HEK293 (cell line): Measurements from ENCODE around the gene PCBD1.

Experiments used
- CTCF ChIA-PET: fragments of 350-600 bp; formaldehyde crosslinking; extraction: SDS; loops from one replicate; lab custom pipeline; 2021; ENCODE audit warnings: antibody characterized with exemption; lab: Yijun Ruan, JAX
- POLR2A ChIA-PET: fragments of 300-600 bp; formaldehyde crosslinking; extraction: SDS; loops from one replicate; lab custom pipeline; 2020; ENCODE audit warnings: antibody characterized with exemption, inconsistent platforms; lab: Yijun Ruan, JAX
- H3K27ac ChIP-seq: fragments of 200-500 bp; sonication (Bioruptor generic); 2 replicates; pipeline ENCODE4 v1.5.1; 2014; ENCODE audit warnings: low read depth, low read length, control low read depth, inconsistent platforms; ENCODE audit errors: extremely low read depth
- H3K36me3 ChIP-seq, 2 experiments: fragments of 200-500 bp in 1 of 2; sonication (Bioruptor generic) in 1 of 2; 1 replicate in 1 of 2; 2 replicates in 1 of 2; pipeline ENCODE4 v1.5.1; 2014 to 2017; ENCODE audit warnings: inconsistent platforms in 2 of 2, low read length in 2 of 2; ENCODE audit not compliant: control insufficient read depth in 2 of 2, insufficient read depth in 1 of 2
- H3K4me1 ChIP-seq: fragments of 200-500 bp; sonication (Bioruptor generic); 2 replicates; pipeline ENCODE4 v1.5.1; 2014; ENCODE audit warnings: mild to moderate bottlenecking, low read length, inconsistent platforms; ENCODE audit not compliant: control insufficient read depth, insufficient read depth
- H3K4me3 ChIP-seq: 2 replicates; pipeline ENCODE4 v1.5.1; 2011; ENCODE audit warnings: low read depth, mild to moderate bottlenecking, control low read depth, low read length, moderate library complexity
- H3K9me3 ChIP-seq: fragments of 200-500 bp; sonication (Bioruptor generic); 2 replicates; pipeline ENCODE4 v1.5.1; 2014; ENCODE audit warnings: low read depth, low read length, inconsistent platforms; ENCODE audit not compliant: control insufficient read depth, insufficient read depth
- HOXD13 ChIP-seq: sonication (generic); formaldehyde crosslinking; IDR thresholded peaks from 2 replicates; pipeline ENCODE4 v1.8.0; 2022; ENCODE audit warnings: missing genetic modification reagents, borderline replicate concordance
- KLF1 ChIP-seq: fragments of 450-650 bp; formaldehyde crosslinking; IDR thresholded peaks from 2 replicates; pipeline ENCODE4 v1.5.1; 2016; ENCODE audit warnings: missing biosample characterization, missing genetic modification characterization
- SCRT2 ChIP-seq: fragments of 450-650 bp; formaldehyde crosslinking; IDR thresholded peaks from 2 replicates; pipeline ENCODE4 v1.5.1; 2016; ENCODE audit warnings: missing biosample characterization, missing genetic modification characterization
- ZEB2 ChIP-seq: fragments of 450-650 bp; formaldehyde crosslinking; IDR thresholded peaks from 2 replicates; pipeline ENCODE4 v1.5.1; 2016; ENCODE audit warnings: missing biosample characterization, missing genetic modification characterization
- ZIC2 ChIP-seq: fragments of 450-650 bp; formaldehyde crosslinking; IDR thresholded peaks from 2 replicates; pipeline ENCODE4 v1.5.1; 2016; ENCODE audit warnings: missing biosample characterization, missing genetic modification characterization
- ZNF133 ChIP-seq: fragments of 450-650 bp; formaldehyde crosslinking; IDR thresholded peaks from 2 replicates; pipeline ENCODE4 v1.5.1; 2016; ENCODE audit warnings: missing biosample characterization, missing genetic modification characterization
- ZNF426 ChIP-seq: fragments of 450-650 bp; formaldehyde crosslinking; IDR thresholded peaks from 2 replicates; pipeline ENCODE4 v1.5.1; 2017; ENCODE audit warnings: missing biosample characterization, missing genetic modification characterization, mild to moderate bottlenecking, inconsistent platforms, moderate library complexity
- ZNF473 ChIP-seq: fragments of 450-650 bp; formaldehyde crosslinking; IDR thresholded peaks from 2 replicates; pipeline ENCODE4 v1.5.1; 2017; ENCODE audit warnings: missing biosample characterization, missing genetic modification characterization
- ZNF544 ChIP-seq: fragments of 450-650 bp; formaldehyde crosslinking; IDR thresholded peaks from 2 replicates; pipeline ENCODE4 v1.5.0; 2017; ENCODE audit warnings: missing biosample characterization, missing genetic modification characterization
- ZNF561 ChIP-seq: fragments of 450-650 bp; IDR thresholded peaks from 2 replicates; pipeline ENCODE4 v1.5.1; 2018; ENCODE audit warnings: missing biosample characterization, missing genetic modification characterization, borderline replicate concordance
- ZNF623 ChIP-seq: fragments of 450-650 bp; formaldehyde crosslinking; IDR thresholded peaks from 2 replicates; pipeline ENCODE4 v1.5.1; 2016; ENCODE audit warnings: missing biosample characterization, missing genetic modification characterization
- ZNF626 ChIP-seq: fragments of 450-650 bp; sonication (Bioruptor Pico); formaldehyde crosslinking; IDR thresholded peaks from 2 replicates; pipeline ENCODE4 v1.5.1; 2018; ENCODE audit warnings: missing biosample characterization, missing genetic modification characterization, inconsistent platforms
- ZNF629 ChIP-seq: fragments of 450-650 bp; formaldehyde crosslinking; IDR thresholded peaks from 2 replicates; pipeline ENCODE4 v1.5.1; 2017; ENCODE audit warnings: missing biosample characterization, missing genetic modification characterization
- ZNF654 ChIP-seq: fragments of 450-650 bp; formaldehyde crosslinking; IDR thresholded peaks from 2 replicates; pipeline ENCODE4 v1.5.1; 2016; ENCODE audit warnings: low read depth, missing biosample characterization, missing genetic modification characterization
- ZNF76 ChIP-seq: fragments of 450-650 bp; formaldehyde crosslinking; IDR thresholded peaks from 2 replicates; pipeline ENCODE4; 2016; ENCODE audit warnings: low read depth, missing biosample characterization, missing genetic modification characterization, borderline replicate concordance
- ZNF768 ChIP-seq: fragments of 450-650 bp; formaldehyde crosslinking; IDR thresholded peaks from 2 replicates; pipeline ENCODE4 v1.5.1; 2018; ENCODE audit warnings: missing biosample characterization, mild to moderate bottlenecking, missing genetic modification characterization
- ZNF843 ChIP-seq: fragments of 450-650 bp; formaldehyde crosslinking; IDR thresholded peaks from 2 replicates; pipeline ENCODE4 v1.5.1; 2016; ENCODE audit warnings: missing biosample characterization, missing genetic modification characterization
- TF ChIP-seq, protein P1 (sequence below): fragments of 450-650 bp; formaldehyde crosslinking; IDR thresholded peaks from 2 replicates; pipeline ENCODE4 v1.5.1; 2017; ENCODE audit warnings: missing biosample characterization, missing genetic modification characterization
- TF ChIP-seq, protein P2 (sequence below): fragments of 450-650 bp; IDR thresholded peaks from 2 replicates; pipeline ENCODE4 v1.5.1; 2018; ENCODE audit warnings: missing biosample characterization, mild to moderate bottlenecking, missing genetic modification characterization

Gene PCBD1

DNA sequence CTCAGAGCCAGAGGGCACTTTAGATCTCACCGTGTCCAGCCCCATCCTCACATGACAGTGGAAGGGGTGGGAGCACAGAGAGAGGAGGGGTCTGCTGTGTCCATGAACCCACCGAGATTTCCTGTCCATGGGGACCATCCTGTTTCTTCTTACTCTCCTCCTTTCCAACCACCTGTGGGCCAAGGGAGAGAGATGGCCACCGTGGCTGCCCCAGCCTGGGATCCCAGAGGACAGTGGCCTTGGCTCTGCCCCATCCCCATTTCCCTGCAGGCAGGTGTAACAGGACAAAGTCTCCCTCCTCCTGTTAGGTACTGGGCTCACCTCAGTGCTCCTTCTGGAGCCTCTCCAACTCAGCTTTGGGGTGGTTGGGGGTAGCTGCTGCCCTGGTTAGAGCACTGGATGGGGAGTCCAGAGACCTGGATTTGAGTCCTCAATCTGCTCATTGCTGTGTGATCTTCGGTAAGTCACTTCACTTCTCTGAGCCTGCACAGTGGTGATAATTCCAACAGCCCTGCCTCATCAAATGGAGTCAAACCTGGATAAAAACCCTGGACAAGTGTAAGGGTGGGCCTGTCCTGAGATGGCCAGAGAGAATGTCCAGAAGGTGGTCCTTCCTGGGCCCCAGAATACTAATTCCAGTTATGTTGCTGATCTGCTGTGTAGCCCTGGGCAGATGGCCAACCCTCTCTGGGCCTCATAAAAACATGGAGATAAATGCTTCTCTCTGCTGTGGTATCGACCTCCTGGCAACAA, 17.8 kb upstream of the PCBD1 start:
- Histone ChIP-seq H3K36me3 (no peaks in the 10 kb centered on the region), H3K4me3 (no peak overlapping the region), H3K9me3 (no peaks in the 10 kb centered on the region), H3K27ac (no peak overlapping the region), H3K4me1 (no peaks in the 10 kb centered on the region)
- ChIA-PET POLR2A (no interaction called here), CTCF (interaction anchor here (1.6 kb wide), 2 partner anchors 16 to 305 kb away, joined by 4 to 6 read pairs; no protein-coding TSS in a partner anchor)
- TF ChIP-seq ZEB2 (tag by site-specific recombination) (no peak), ZNF629 (tag by site-specific recombination) (no peak), ZIC2 (tag by site-specific recombination) (no peak), ZNF768 (peak; percentile 88; the same call in 1 of the 2 replicates)
- TF ChIP-seq, protein P1, sequence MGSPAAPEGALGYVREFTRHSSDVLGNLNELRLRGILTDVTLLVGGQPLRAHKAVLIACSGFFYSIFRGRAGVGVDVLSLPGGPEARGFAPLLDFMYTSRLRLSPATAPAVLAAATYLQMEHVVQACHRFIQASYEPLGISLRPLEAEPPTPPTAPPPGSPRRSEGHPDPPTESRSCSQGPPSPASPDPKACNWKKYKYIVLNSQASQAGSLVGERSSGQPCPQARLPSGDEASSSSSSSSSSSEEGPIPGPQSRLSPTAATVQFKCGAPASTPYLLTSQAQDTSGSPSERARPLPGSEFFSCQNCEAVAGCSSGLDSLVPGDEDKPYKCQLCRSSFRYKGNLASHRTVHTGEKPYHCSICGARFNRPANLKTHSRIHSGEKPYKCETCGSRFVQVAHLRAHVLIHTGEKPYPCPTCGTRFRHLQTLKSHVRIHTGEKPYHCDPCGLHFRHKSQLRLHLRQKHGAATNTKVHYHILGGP (tag by site-specific recombination): no peak

DNA sequence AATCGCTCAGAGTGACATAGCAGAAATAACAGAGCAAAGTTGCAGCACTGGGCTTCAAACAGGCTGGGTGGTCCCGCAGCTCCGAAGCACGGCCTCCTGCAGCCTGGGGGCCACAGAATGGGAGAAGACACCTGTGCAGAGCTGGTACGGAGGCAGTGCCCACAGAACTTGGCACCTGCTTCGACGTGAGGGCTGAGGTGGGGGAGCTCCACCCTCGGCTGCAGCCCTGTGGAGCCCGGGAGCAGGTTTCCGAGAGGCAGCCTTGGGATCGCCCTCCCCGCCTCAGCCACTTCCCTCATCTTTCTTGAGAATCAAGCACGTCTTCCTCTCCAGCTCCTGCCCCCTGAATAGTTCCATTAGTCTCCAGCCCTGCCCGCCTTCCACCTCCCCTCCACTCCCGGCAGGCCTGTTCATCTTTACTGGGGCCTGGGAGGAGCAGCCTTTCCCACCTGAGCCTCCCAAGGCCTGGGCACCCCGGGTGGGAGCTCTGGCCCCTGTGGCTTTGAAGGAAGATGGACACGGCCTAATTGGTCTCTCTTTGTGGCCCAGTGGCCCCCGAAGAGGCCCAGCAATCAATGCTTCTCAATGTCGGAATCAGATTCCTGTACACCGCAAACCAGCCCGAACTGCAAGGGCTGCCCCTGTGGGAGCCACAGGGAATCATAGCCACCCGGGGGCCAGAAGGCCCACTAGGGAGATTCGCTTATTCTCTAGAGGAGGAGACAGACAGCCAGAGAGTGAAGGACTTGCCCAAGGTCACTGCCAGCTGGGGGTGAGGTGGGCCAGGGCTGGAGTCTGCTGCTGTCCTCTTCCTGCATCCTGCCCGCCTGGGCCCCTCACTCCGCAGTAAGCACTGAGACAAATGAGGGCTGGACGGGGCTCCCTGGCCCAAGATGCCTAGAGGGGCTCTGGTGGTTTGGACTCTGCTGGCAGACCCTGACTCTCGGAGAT, 17.0 kb upstream of the PCBD1 start:
- H3K36me3 ChIP-seq: no peaks in the 10 kb centered on the region
- POLR2A ChIA-PET: no interaction called here
- H3K4me1 ChIP-seq: no peaks in the 10 kb centered on the region
- CTCF ChIA-PET: interaction anchor here (0.6 to 5.2 kb wide), 6 partner anchors 16 to 792 kb away, joined by 3 to 64 read pairs (median 4); no protein-coding TSS in a partner anchor
- no peaks in the 10 kb centered on the region for H3K9me3 ChIP-seq
- H3K4me3 ChIP-seq: no peak overlapping the region
- TF ChIP-seq KLF1 (tag by site-specific recombination): no peak
- TF ChIP-seq ZNF473 (tag by site-specific recombination): no peak
- TF ChIP-seq ZNF426 (tag by site-specific recombination): no peak
- TF ChIP-seq, protein P2, sequence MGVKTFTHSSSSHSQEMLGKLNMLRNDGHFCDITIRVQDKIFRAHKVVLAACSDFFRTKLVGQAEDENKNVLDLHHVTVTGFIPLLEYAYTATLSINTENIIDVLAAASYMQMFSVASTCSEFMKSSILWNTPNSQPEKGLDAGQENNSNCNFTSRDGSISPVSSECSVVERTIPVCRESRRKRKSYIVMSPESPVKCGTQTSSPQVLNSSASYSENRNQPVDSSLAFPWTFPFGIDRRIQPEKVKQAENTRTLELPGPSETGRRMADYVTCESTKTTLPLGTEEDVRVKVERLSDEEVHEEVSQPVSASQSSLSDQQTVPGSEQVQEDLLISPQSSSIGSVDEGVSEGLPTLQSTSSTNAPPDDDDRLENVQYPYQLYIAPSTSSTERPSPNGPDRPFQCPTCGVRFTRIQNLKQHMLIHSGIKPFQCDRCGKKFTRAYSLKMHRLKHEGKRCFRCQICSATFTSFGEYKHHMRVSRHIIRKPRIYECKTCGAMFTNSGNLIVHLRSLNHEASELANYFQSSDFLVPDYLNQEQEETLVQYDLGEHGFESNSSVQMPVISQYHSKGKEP: no peak
- TF ChIP-seq HOXD13 (CRISPR knock-in tag): no peak
- no peak for TF ChIP-seq ZNF623 (tag by site-specific recombination)
- no peak for TF ChIP-seq ZNF626
- TF ChIP-seq SCRT2 (tag by site-specific recombination): no peak
- no peak for TF ChIP-seq ZNF76 (tag by site-specific recombination)
- TF ChIP-seq ZNF544 (tag by site-specific recombination): no peak
- no peak for TF ChIP-seq ZNF654 (tag by site-specific recombination)
- TF ChIP-seq ZNF561 (tag by site-specific recombination): no peak
- no peak for TF ChIP-seq ZNF843 (tag by site-specific recombination)
- no peak for TF ChIP-seq ZNF133 (tag by site-specific recombination)
- no peak overlapping the region for H3K27ac ChIP-seq
